NCI-H446 (cell line): ENCODE measurements around the gene MRPL54.

Experiments used
- DNase-seq, 2 experiments: peaks; one replicate each; lab custom pipeline; 2025; lab: John Stamatoyannopoulos, UW

The MRPL54 gene

DNA sequence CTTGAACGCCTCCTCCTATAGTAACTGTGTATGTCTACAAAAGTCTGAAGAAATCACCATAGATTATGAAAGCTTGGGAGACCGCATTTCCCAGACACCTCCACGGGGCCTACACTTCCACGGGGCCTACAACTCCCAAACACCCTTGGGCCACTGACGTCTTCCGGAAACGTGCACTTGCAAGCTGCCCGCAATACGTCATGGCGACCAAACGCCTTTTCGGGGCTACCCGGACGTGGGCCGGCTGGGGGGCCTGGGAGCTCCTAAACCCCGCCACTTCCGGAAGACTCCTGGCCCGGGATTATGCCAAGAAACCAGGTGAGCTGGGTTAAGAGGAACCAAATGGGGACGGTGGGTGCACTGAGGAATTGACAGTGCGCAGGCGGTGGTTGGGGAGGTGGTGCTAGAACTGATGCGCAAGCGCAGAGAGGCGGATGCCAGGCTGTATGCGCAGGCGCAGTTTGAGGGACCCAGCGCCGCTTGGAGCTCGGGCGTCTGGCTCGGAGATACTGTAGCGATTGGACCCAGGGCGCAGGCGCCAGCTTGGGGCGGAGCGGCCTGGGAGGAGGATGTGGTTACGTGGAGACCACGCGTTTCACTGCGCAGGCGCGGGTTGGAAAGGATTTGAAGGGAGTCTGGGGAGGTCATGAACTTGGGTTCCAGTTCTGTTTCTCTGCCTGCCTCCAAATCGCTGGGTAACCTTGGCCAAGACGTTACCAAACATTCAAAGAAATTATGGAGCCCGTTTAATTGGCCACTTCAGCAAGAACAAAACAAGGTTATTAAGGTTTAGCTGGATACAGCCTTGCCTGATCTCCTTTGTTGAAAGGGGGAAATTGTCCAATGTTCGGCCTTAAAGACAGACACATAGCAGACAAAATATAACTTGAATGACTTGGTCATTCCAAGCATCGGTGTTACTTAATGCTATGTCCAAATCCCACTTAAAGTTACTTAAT lies at the start of gene MRPL54:
Gene MRPL54, plus strand, starts transcription at position 182 of the 959 bp plus-strand sequence. Its CDS starts 19 bp downstream, at position 201.
- DNase-seq, result peak; percentile 99 to 100

DNA sequence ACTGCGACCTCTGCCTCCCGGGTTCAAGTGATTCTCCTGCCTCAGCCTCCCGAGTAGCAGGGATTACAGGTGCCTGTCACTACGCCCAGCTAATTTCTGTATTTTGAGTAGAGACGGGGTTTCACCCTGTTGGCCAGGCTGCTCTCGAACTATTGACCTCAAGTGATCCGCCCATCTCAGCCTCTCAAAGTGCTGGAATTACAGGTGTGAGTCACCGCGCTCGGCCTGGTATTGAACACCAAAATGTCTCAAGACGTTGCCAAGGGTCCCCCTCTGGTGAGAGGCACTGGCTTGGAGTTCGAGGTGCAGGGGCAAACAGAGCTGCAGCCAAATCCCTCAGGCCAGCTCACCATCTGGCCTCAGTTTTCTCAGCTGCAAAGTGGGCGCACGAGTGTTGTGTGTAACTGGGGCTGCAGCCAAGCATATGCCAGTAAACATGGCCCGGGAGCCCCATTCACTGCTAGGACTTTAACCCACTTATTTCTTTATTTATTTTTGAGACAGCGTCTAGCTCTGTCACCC lies 46.3 kb upstream of the MRPL54 start:
- DNase-seq, result no peak

DNA sequence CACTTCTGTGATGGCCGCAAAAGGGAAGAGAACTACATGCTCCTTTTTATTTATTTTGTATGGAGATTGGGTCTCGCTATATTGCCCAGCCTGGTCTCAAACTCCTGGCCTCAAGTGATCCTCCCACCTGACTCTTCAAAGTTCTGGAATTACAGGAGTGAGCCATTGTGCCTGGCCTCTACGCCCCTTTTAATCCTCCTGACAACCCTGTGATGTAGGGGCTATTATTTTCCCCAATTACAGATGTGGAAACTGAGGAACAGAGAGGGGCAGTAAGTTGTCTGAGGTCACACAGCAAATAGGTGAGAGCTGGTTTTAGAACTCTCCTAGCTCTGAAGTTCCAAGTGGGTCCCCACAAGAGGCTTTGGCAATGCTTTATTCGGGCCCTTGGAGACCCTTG lies 42.6 kb upstream of the MRPL54 start:
- DNase-seq, result no peak

DNA sequence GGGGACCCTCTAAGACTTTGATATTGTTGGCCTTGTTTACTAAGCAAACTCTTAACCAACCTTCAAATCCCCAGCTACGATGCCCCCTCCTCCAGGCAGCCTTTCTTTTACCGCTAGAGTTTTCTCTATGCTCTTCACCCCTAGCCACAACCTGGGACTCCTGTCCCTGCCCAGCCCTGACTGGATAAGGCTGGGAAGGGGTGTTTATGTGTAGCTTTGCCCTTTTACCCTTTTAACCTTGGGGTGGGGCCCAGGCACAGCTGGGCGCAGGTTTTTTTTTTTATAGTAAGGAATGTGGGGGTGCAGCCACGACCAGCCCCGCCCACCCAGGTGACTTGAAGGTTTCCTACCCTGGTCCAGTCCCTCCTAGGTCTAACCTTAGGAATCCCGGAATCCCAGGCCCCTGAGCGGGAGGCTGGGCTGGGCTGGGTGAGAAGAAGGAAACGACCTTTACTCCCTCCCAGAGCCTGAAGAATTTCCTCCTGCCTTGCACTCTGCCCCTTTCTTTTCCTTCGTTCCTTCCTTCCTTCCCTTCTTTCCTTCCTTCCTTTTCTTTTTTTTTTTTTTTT lies 42.0 kb upstream of the MRPL54 start:
- no peak for DNase-seq

- peak; percentile 31 to 75 for DNase-seq
Measured at GRCh38 chr19:3721131-3721886, 41.2 kb upstream of the MRPL54 start.

GRCh38 chr19:3721887-3722442 lies 40.5 kb upstream of the MRPL54 start:
- no peak for DNase-seq

DNA sequence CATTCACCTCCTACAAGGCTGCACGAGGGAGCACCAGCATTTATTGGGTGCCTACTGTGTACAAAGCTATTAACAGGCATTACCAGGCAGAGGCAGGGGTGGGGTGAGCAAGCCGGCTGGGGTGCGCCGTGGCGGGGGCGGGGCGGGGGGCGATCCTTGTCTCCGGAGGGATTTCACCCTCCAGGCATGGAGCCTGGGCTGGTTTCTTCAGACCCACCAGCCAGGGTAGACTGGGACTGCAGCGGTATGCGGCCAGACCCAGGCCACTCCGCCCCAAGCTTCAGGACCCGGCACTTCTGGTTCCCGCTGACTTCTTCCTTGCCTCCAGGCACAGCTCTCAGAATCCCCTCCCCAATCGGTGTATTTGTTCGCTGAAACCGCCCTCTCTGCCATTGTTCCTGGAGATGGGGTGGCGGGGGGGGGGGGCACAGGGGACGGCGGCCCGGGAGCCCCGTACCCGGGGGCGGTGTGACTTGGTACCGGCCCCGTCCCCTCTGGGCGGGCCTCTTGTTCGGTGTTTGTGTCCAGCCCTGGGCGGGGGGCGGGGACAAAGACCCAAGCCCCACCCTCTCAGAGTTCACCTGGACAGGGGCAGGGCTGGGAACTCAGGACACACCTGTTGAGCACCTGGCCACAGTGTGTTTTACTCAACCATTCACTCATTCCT lies 39.9 kb upstream of the MRPL54 start:
- DNase-seq, result no peak

DNA sequence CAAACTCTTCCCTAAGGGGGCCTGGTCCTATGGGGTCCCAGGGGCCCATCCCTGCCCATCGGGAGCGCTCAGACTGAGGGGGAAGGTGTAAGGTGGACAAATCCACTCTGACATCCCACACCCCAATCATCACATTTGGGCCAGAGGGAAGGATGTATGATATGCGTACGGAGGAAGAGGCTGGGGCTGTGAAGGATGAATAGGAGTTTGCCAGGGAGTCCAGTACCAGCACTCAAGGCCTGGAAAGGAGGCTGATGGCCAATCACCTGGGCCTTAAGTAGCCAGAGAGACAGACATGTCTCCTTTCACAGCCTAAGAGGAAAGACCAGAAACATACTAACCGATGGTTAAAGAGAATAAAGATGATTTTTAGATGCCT lies 39.4 kb upstream of the MRPL54 start:
- DNase-seq, result no peak

DNA sequence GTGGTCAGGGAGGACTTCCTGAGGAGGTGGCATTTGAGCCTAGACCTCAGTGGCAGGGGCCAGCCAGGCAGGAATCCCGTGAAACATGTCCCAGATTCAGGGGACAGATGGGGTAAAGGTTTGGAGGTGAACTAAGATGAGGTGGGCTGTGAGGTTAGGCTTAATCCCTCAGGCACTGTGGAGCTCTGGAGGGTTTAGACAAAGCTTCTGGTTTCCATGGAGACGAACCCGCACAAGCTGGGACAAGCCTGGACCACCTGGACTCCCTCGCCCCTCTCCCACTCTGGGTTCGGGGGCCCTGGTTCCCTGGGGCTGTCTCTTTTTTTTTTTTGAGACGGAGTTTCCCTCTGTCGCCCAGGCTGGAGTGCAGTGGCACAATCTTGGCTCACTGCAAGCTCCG lies 38.6 kb upstream of the MRPL54 start:
- DNase-seq, result no peak

GRCh38 chr19:3725121-3725520 lies 37.4 kb upstream of the MRPL54 start:
- DNase-seq, result no peak

DNA sequence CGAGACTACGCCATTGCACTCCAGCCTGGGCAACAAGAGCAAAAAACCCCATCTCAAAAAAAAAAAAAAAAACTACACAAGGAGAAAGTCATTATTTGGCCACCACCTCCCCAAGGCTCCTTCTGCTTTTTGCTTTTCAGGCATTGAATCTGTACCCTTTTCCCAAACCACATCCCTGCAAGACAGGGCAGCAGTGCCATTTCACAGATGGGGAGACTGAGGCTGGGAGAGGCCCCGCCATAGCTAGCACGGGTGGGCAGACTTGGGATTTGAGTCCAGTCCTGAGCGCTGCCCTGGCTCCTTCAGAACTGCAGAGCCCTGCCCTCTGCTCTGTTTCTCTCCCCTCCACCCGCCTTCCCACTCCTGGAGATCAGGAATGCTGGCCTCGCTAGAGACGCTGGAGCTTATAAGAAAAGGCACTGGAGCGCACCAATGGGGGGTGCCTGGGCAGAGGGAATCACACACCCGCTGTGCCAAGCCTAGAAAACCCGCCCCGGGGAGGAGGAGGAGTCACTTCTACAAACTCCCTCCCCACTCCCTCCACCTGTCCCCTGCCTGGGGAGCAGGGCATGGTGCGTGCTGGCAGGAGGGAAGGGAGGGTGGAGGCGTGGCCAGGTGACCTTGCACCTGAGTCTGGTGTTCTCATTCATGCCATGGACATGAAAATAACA lies 36.7 kb upstream of the MRPL54 start:
- DNase-seq, result no peak

DNA sequence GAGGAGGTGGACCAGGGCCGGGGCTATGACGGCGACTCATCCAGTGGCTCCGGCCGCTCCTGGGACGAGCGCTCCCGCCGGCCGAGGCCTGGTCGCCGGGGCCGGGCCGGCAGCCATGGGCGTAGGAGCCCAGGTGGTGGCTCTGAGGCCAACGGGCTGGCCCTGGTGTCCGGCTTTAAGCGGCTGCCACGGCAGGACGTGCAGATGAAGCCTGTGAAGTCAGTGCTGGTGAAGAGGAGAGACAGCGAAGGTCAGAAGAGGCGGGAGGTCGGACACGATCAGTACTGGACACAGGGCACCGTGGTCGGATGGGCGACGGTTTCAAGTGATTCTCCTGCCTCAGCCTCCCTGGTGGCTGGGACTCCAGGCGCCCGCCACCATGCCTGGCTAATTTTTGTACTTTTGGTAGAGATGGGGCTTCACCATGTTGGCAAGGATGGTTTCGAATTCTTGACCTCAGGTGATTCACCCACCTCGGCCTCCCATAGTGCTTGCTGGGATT lies 32.0 kb upstream of the MRPL54 start:
- DNase-seq, result no peak

- DNase-seq, result no peak
Measured at GRCh38 chr19:3732108-3732507, 30.4 kb upstream of the MRPL54 start.

- no peak for DNase-seq
Measured at GRCh38 chr19:3733549-3734309, 28.8 kb upstream of the MRPL54 start.

DNA sequence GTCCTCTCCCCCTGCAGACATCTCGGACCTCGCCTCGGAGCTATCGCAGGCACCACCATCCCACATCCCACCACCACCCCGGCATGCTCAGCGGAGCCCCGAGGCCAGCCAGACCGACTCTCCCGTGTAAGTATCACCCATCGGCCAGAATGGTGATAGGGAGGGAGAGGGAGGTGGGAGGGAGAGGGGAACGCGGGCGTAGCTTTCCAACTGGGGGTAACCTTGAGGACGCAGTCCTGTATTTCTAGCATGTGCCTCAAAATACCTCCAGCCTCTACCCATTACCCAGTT lies 28.2 kb upstream of the MRPL54 start:
- DNase-seq, result no peak

- DNase-seq, result no peak
Measured at GRCh38 chr19:3736106-3736724, 26.3 kb upstream of the MRPL54 start.

- DNase-seq, result no peak
Measured at GRCh38 chr19:3737487-3738205, 24.8 kb upstream of the MRPL54 start.

- no peak for DNase-seq
Measured at GRCh38 chr19:3738477-3739220, 23.8 kb upstream of the MRPL54 start.
